GM21717 (cell line): ENCODE measurements around the gene DPF1.
"Not testable (repeated sequence)": the region's sequence is repeated elsewhere in the genome, so short reads cannot be mapped to it uniquely, and the experiment has no call there.

ENCODE experiments used
- ATAC-seq: cut with Tn5 transposase; IDR thresholded peaks from one replicate; pipeline ENCODE4 v1.9.1; 2021; ENCODE audit warnings: mild to moderate bottlenecking, moderate library complexity; ENCODE audit not compliant: unreplicated experiment

Gene DPF1

GRCh38 chr19:38250821-38251563, 27.0 kb upstream of the DPF1 start:
- no peak for ATAC-seq

GRCh38 chr19:38250428-38250820, 26.4 kb upstream of the DPF1 start:
- no peak for ATAC-seq

GRCh38 chr19:38248421-38248820, 24.4 kb upstream of the DPF1 start:
- ATAC-seq: no peak

- ATAC-seq: no peak
These were observed 23.8 kb upstream of the DPF1 start for GRCh38 chr19:38247734-38248268.

GRCh38 chr19:38247126-38247525, 23.1 kb upstream of the DPF1 start:
- ATAC-seq: no peak

GRCh38 chr19:38245826-38246498, 21.9 kb upstream of the DPF1 start:
- no peak for ATAC-seq

- no peak for ATAC-seq
These were observed 19.3 kb upstream of the DPF1 start for GRCh38 chr19:38243279-38243673.

- ATAC-seq: no peak
These were observed 15.8 kb upstream of the DPF1 start for GRCh38 chr19:38239816-38240215.

- no peak for ATAC-seq
These were observed 10.6 kb upstream of the DPF1 start for GRCh38 chr19:38234615-38235014.

- no peak for ATAC-seq
These were observed 9.8 kb upstream of the DPF1 start for GRCh38 chr19:38233740-38234251.

GRCh38 chr19:38231918-38232317, 7.9 kb upstream of the DPF1 start:
- no peak for ATAC-seq

- not testable (repeated sequence) for ATAC-seq
These were observed 6.6 kb upstream of the DPF1 start for GRCh38 chr19:38230506-38231133.

- no peak for ATAC-seq
These were observed 5.6 kb upstream of the DPF1 start for GRCh38 chr19:38229585-38230073.

- ATAC-seq: no peak
These were observed 4.7 kb upstream of the DPF1 start for GRCh38 chr19:38228491-38229439.

GRCh38 chr19:38228005-38228377, 4.0 kb upstream of the DPF1 start:
- no peak for ATAC-seq

GRCh38 chr19:38227287-38228004, 3.4 kb upstream of the DPF1 start:
- ATAC-seq: no peak

GRCh38 chr19:38224863-38225218, 819 bp upstream of the DPF1 start:
- not testable (repeated sequence) for ATAC-seq

- ATAC-seq: no peak
These were observed 407 bp downstream of the DPF1 start for GRCh38 chr19:38223617-38224013.

GRCh38 chr19:38223119-38223523, 901 bp downstream of the DPF1 start:
- no peak for ATAC-seq
